ENCODE measurements around the gene ROBO2.

Gene ROBO2

DNA sequence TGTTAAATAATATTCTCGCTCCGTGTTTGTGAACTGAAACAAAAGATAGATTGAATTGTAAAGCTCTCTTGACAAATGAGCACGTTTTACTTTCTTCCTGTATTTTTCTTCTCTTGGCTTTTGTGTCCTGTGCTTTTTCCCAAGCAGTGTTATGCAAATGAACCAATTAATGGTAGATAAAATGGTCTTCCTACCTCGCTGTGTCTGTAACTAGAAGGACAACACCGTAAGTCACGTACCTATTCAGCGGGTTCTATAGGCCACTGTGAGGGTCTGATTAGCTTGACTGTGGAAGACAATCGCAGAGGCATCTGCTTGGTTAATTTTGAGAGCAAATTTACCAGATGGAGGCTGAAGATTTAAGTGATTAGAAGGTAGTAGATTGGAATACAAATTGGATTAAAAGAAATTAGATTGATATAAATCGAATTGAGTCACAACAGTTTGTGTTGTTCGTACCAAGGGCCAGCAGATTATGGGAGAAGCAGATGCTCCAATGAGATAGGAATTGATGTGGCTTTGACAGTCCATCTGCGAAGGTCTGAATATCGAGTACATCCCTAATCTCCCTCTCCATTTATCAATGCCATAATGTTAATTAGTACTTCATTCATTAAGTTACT lies 40.2 kb downstream of the ROBO2 start:
- no peaks in the 10 kb centered on the region for H3K27me3 ChIP-seq (ENCODE audit: control insufficient read depth, insufficient read depth, low read length)
- no peaks in the 10 kb centered on the region for H3K9me3 ChIP-seq (ENCODE audit: control insufficient read depth, low read length)
- no peak overlapping the region for H3K27ac ChIP-seq
- H3K4me1 ChIP-seq, result no peaks in the 10 kb centered on the region
- no peak overlapping the region for H3K9ac ChIP-seq
- no peak overlapping the region for H2AFZ ChIP-seq
- no peaks in the 10 kb centered on the region for H3K79me2 ChIP-seq
- TF ChIP-seq CTCF (IDR thresholded peaks at IDR 0.05), result no peak
- no peaks in the 10 kb centered on the region for H3K36me3 ChIP-seq (ENCODE audit: control insufficient read depth, insufficient read depth, low read length)
- no peak overlapping the region for H3K4me3 ChIP-seq (ENCODE audit: low read depth, low read length)
- no peak overlapping the region for H3K4me2 ChIP-seq (ENCODE audit: low read length)

DNA sequence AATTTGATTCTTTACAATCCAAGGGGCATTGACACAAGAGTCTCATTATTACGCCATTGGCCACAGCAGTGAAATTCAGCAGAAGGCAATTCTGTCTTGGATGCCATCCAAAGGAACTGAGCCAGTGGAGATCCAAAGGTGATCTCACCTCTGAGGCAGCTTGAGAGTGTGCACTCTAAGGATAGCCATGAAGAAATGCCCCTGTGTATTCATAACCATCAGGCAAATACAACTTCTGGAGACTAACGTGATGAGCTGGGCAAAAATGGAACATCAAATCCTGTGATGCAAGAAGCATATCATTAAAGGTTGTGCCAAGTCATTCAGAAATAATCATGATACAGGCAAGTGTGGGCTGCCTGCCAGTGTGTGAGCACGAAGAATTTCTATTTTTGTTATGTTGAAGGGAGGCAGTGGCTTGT lies 41.4 kb downstream of the ROBO2 start:
- H3K4me1 ChIP-seq, result no peaks in the 10 kb centered on the region
- TF ChIP-seq CTCF (IDR thresholded peaks at IDR 0.05), result no peak
- H2AFZ ChIP-seq, result no peak overlapping the region
- no peak overlapping the region for H3K4me2 ChIP-seq (ENCODE audit: low read length)
- no peaks in the 10 kb centered on the region for H3K9me3 ChIP-seq (ENCODE audit: control insufficient read depth, low read length)
- H3K36me3 ChIP-seq (ENCODE audit: control insufficient read depth, insufficient read depth, low read length), result no peaks in the 10 kb centered on the region
- H3K79me2 ChIP-seq, result no peaks in the 10 kb centered on the region
- no peak overlapping the region for H3K9ac ChIP-seq
- H3K27me3 ChIP-seq (ENCODE audit: control insufficient read depth, insufficient read depth, low read length), result no peaks in the 10 kb centered on the region
- no peak overlapping the region for H3K4me3 ChIP-seq (ENCODE audit: low read depth, low read length)
- H3K27ac ChIP-seq, result no peak overlapping the region

GRCh38 chr3:77084511-77084910 lies 44.6 kb downstream of the ROBO2 start:
- Histone ChIP-seq H2AFZ (no peak overlapping the region), H3K4me1 (no peaks in the 10 kb centered on the region), H3K36me3 (ENCODE audit: control insufficient read depth, insufficient read depth, low read length) (no peaks in the 10 kb centered on the region), H3K9ac (no peak overlapping the region), H3K79me2 (no peaks in the 10 kb centered on the region), H3K27me3 (ENCODE audit: control insufficient read depth, insufficient read depth, low read length) (no peaks in the 10 kb centered on the region), H3K4me3 (ENCODE audit: low read depth, low read length) (no peak overlapping the region), H3K27ac (no peak overlapping the region), H3K4me2 (ENCODE audit: low read length) (no peak overlapping the region), H3K9me3 (ENCODE audit: control insufficient read depth, low read length) (no peaks in the 10 kb centered on the region)
- no peak for TF ChIP-seq CTCF (IDR thresholded peaks at IDR 0.05)

DNA sequence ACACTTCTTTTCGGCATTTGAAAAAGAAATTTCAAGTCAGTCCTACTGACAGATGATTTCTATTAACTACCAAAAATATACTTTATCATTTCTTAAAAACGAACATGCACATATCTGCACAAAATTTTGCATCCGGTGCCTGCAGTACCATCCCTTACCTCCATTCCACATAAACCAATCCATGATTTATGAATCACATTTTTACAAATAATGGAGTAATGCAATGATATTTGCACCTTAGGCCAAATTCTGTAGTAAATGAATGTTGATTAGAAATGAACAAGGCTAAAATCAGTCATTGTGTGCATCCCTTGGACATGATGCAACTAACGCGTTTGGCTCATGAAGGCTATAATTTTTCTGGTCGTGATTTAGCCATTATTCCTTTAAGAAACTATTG lies 46.5 kb downstream of the ROBO2 start:
- no peaks in the 10 kb centered on the region for H3K9me3 ChIP-seq (ENCODE audit: control insufficient read depth, low read length)
- no peak overlapping the region for H3K4me2 ChIP-seq (ENCODE audit: low read length)
- H3K27ac ChIP-seq, result no peak overlapping the region
- H3K4me3 ChIP-seq (ENCODE audit: low read depth, low read length), result no peak overlapping the region
- no peaks in the 10 kb centered on the region for H3K79me2 ChIP-seq
- H2AFZ ChIP-seq, result no peak overlapping the region
- TF ChIP-seq CTCF (IDR thresholded peaks at IDR 0.05), result no peak
- H3K27me3 ChIP-seq (ENCODE audit: control insufficient read depth, insufficient read depth, low read length), result no peaks in the 10 kb centered on the region
- H3K9ac ChIP-seq, result no peak overlapping the region
- H3K36me3 ChIP-seq (ENCODE audit: control insufficient read depth, insufficient read depth, low read length), result no peaks in the 10 kb centered on the region
- H3K4me1 ChIP-seq, result no peaks in the 10 kb centered on the region

- Histone ChIP-seq H3K27me3 (ENCODE audit: control insufficient read depth, insufficient read depth, low read length) (no peaks in the 10 kb centered on the region), H3K27ac (no peak overlapping the region), H3K4me2 (ENCODE audit: low read length) (no peak overlapping the region), H3K4me3 (ENCODE audit: low read depth, low read length) (no peak overlapping the region), H2AFZ (no peak overlapping the region), H3K9me3 (ENCODE audit: control insufficient read depth, low read length) (no peaks in the 10 kb centered on the region), H3K9ac (no peak overlapping the region), H3K36me3 (ENCODE audit: control insufficient read depth, insufficient read depth, low read length) (no peaks in the 10 kb centered on the region), H3K4me1 (no peaks in the 10 kb centered on the region), H3K79me2 (no peaks in the 10 kb centered on the region)
- TF ChIP-seq CTCF (IDR thresholded peaks at IDR 0.05), result no peak
These were observed 51.9 kb downstream of the ROBO2 start for GRCh38 chr3:77091809-77092208.
